RWPE2 (cell line): ENCODE results near the gene TEKT3.

ENCODE experiments used
- ATAC-seq: fragments of 200-7000 bp; cut with Tn5 transposase; 3 replicates; pipeline ENCODE4 v1.9.1; 2021; ENCODE audit warnings: low read depth
- DNase-seq: peaks from one replicate; pipeline ENCODE4 v3.0.0-alpha.2; 2020; ENCODE audit warnings: low spot score
- H3K27ac ChIP-seq: fragments of 450-650 bp; 2 replicates; pipeline ENCODE4 v1.5.1; 2017; ENCODE audit warnings: mild to moderate bottlenecking; ENCODE audit not compliant: poor library complexity, severe bottlenecking
- H3K27me3 ChIP-seq: fragments of 250-450 bp; sonication (Bioruptor Pico); 2 replicates; pipeline ENCODE4 v1.5.1; 2021; ENCODE audit warnings: mild to moderate bottlenecking, moderate library complexity; ENCODE audit not compliant: insufficient read depth, poor library complexity, severe bottlenecking
- H3K36me3 ChIP-seq: fragments of 250-450 bp; sonication (Bioruptor Pico); 2 replicates; pipeline ENCODE4 v1.5.1; 2020; ENCODE audit warnings: low read depth, mild to moderate bottlenecking, moderate library complexity
- H3K4me1 ChIP-seq: fragments of 250-450 bp; sonication (Bioruptor Pico); 2 replicates; pipeline ENCODE4 v1.5.1; 2021; ENCODE audit warnings: mild to moderate bottlenecking, moderate library complexity; ENCODE audit not compliant: insufficient read depth, poor library complexity, severe bottlenecking
- H3K4me3 ChIP-seq: fragments of 250-450 bp; sonication (Bioruptor Pico); 2 replicates; pipeline ENCODE4 v1.5.1; 2021; ENCODE audit warnings: mild to moderate bottlenecking, moderate library complexity; ENCODE audit not compliant: severe bottlenecking
- H3K9me3 ChIP-seq: fragments of 250-450 bp; sonication (Bioruptor Pico); 2 replicates; pipeline ENCODE4 v1.5.1; 2021; ENCODE audit warnings: mild to moderate bottlenecking, moderate library complexity; ENCODE audit not compliant: severe bottlenecking
- CTCF ChIP-seq: fragments of 450-650 bp; IDR thresholded peaks from one replicate; pipeline ENCODE4 v1.5.1; 2017; ENCODE audit warnings: mild to moderate bottlenecking, moderate library complexity; ENCODE audit not compliant: poor library complexity, severe bottlenecking

Gene TEKT3

GRCh38 chr17:15284107-15284506 is 57.3 kb downstream of the TEKT3 start:
- H3K9me3 ChIP-seq: no peaks in the 10 kb centered on the region
- no peak for TF ChIP-seq CTCF
- H3K36me3 ChIP-seq: no peaks in the 10 kb centered on the region
- DNase-seq: no peak
- peaks cover 4% of the 10 kb centered on the region for H3K27me3 ChIP-seq
- no peak for ATAC-seq
- no peak overlapping the region for H3K4me3 ChIP-seq
- H3K4me1 ChIP-seq: peaks cover 2% of the 10 kb centered on the region
- no peak overlapping the region for H3K27ac ChIP-seq

DNA sequence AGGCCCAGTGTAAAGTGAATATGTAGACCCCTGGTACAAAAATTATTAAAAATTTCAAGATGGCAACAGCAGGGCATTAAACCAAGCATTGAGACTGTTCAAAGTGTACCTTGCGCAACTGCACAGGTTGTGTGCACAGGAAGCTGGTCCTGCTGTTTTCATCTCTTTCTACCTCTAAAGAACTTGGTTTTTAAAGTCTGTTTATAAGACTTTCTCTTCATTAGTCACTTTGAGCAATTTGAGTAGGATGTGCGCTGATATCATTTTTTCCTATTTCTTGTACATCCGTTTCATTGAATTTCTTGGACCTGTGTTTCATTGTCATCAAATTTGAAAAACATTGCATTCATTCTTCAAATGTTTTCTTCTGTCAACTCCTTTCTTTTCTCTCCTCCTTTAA is 59.5 kb downstream of the TEKT3 start:
- H3K4me3 ChIP-seq: no peak overlapping the region
- H3K27ac ChIP-seq: no peak overlapping the region
- H3K4me1 ChIP-seq: peaks cover 7% of the 10 kb centered on the region
- H3K36me3 ChIP-seq: no peaks in the 10 kb centered on the region
- DNase-seq (no peak), ATAC-seq (no peak)
- peaks cover 4% of the 10 kb centered on the region for H3K27me3 ChIP-seq
- no peak for TF ChIP-seq CTCF
- H3K9me3 ChIP-seq: no peaks in the 10 kb centered on the region

GRCh38 chr17:15278924-15279477 is 62.4 kb downstream of the TEKT3 start:
- H3K27ac ChIP-seq: peak overlapping the region; percentile 20
- TF ChIP-seq CTCF: no peak

GRCh38 chr17:15278380-15278779 is 63.0 kb downstream of the TEKT3 start:
- no peak for TF ChIP-seq CTCF
- H3K36me3 ChIP-seq: no peaks in the 10 kb centered on the region
- peak overlapping the region; percentile 20 for H3K27ac ChIP-seq
- no peak for DNase-seq
- ATAC-seq: no peak
- no peaks in the 10 kb centered on the region for H3K9me3 ChIP-seq
- peaks cover 7% of the 10 kb centered on the region for H3K4me1 ChIP-seq
- H3K4me3 ChIP-seq: no peak overlapping the region
- no peaks in the 10 kb centered on the region for H3K27me3 ChIP-seq

More at GRCh38 chr17:15278924-15279477, 62.4 kb downstream of the TEKT3 start:
- DNase-seq (no peak), ATAC-seq (peak; percentile 92)
- Histone ChIP-seq H3K36me3 (no peaks in the 10 kb centered on the region), H3K4me3 (no peak overlapping the region), H3K27me3 (no peaks in the 10 kb centered on the region), H3K4me1 (peaks cover 7% of the 10 kb centered on the region), H3K9me3 (no peaks in the 10 kb centered on the region)

DNA sequence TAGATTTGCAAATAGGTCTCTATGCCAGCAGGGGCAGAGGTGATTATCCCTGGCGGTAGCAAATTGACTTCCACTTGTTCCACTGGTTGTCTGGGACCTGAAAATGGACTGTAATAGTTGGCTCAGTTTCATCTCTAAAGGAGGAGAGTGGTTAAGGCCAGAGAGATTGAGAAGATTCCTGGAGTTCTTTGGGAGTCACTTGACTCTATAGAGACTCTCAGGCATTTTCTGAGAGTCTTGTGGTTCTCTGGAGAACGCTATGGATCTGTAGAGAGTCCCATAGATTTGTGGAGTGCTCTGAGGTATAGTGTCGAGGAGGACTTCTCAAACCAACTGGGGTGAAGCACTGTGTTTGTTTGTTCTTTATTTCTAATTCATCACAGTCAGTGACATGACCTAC is 67.4 kb downstream of the TEKT3 start:
- no peak for ATAC-seq
- DNase-seq: no peak
- Histone ChIP-seq H3K9me3 (no peaks in the 10 kb centered on the region), H3K4me1 (peaks cover 7% of the 10 kb centered on the region), H3K27me3 (no peaks in the 10 kb centered on the region), H3K27ac (no peak overlapping the region), H3K4me3 (no peak overlapping the region), H3K36me3 (no peaks in the 10 kb centered on the region)
- no peak for TF ChIP-seq CTCF
